Loucy (cell line): ENCODE measurements around the gene RFX1.

Experiments
- CTCF ChIP-seq: fragments of 200-600 bp; sonication (generic); conservative IDR thresholded peaks from 2 replicates; pipeline ENCODE4 v1.5.1; 2014; ENCODE audit warnings: mild to moderate bottlenecking, antibody characterized with exemption, low read length
- EZH2phosphoT487 ChIP-seq: fragments of 200-600 bp; IDR thresholded peaks from 2 replicates; pipeline ENCODE4 v1.6.1; 2018; ENCODE audit warnings: antibody characterized with exemption, mild to moderate bottlenecking, moderate library complexity, borderline replicate concordance

- TF ChIP-seq CTCF (no peak), EZH2phosphoT487 (no peak)
Measured at GRCh38 chr19:13923194-13923987, 82.7 kb downstream of the RFX1 start.
